HepG2 (cell line): ENCODE data around the gene FGGY. TPM values are rescaled to one million over a fixed set of nuclear protein-coding genes. Genes with fewer than 3 reads are reported as not detected.

Source experiments
- REXO4 ChIP-seq: sonication (generic); formaldehyde crosslinking; IDR thresholded peaks from 2 replicates; pipeline ENCODE4 v1.8.0; 2022; ENCODE audit warnings: missing genetic modification reagents, mild to moderate bottlenecking, borderline replicate concordance
- SP2 ChIP-seq: sonication (generic); formaldehyde crosslinking; IDR thresholded peaks from 2 replicates; pipeline ENCODE4 v1.5.1; 2020; ENCODE audit warnings: mild to moderate bottlenecking, missing genetic modification reagents
- SRSF4 ChIP-seq: fragments of 200-400 bp; formaldehyde crosslinking; IDR thresholded peaks from one replicate; pipeline ENCODE4 v1.6.1; 2018; ENCODE audit warnings: mild to moderate bottlenecking, low read depth, low read length, moderate library complexity; ENCODE audit not compliant: poor library complexity, severe bottlenecking
- ZNF441 ChIP-seq: sonication (generic); formaldehyde crosslinking; IDR thresholded peaks from 2 replicates; pipeline ENCODE4 v1.7.0; 2021; ENCODE audit warnings: missing genetic modification reagents, borderline replicate concordance
- polyA plus RNA-seq, 8 experiments: library from polyadenylated mRNA; depleted of rRNA in 3 of 8; stranded (reverse) in 7 of 8; unstranded in 1 of 8; fragments of >200 nt; fragmentation: Illumina TruSeq in 4 of 8; extraction: Trizol in 4 of 8; gene quantifications; 2 replicates each; pipeline versions ENCODE4 v1.2.1 to v1.2.3, GENCODE V29; 2011 to 2016; ENCODE audit warnings: low read depth in 4 of 8, missing spikeins in 1 of 8, mixed read lengths in 1 of 8; ENCODE audit not compliant: insufficient read depth in 1 of 8
- total RNA-seq, 5 experiments: library from RNA; depleted of rRNA; stranded (reverse); fragments of >200 nt; fragmentation: Illumina TruSeq; extraction: Trizol; gene quantifications; 2 replicates each; pipeline ENCODE4 v1.2.3, GENCODE V29; 2016; ENCODE audit warnings: low read depth in 1 of 5
- TF ChIP-seq, protein P1 (sequence below): sonication (generic); formaldehyde crosslinking; IDR thresholded peaks from 2 replicates; pipeline ENCODE4 v1.8.0; 2023; ENCODE audit warnings: mild to moderate bottlenecking, missing genetic modification reagents
- TF ChIP-seq, protein P2 (sequence below): sonication (generic); formaldehyde crosslinking; IDR thresholded peaks from 2 replicates; pipeline ENCODE4 v1.5.0; 2020; ENCODE audit warnings: mild to moderate bottlenecking, missing genetic modification reagents, borderline replicate concordance
- TF ChIP-seq, protein P3 (sequence below): sonication (generic); formaldehyde crosslinking; IDR thresholded peaks from 2 replicates; pipeline ENCODE4 v1.4.0; 2020; ENCODE audit warnings: missing genetic modification reagents
- TF ChIP-seq, protein P4 (sequence below): sonication (generic); formaldehyde crosslinking; conservative IDR thresholded peaks from 2 replicates; pipeline ENCODE4 v1.8.0; 2022; ENCODE audit warnings: mild to moderate bottlenecking, moderate library complexity, missing genetic modification reagents
- TF ChIP-seq, protein P5 (sequence below): sonication (generic); formaldehyde crosslinking; IDR thresholded peaks from 2 replicates; pipeline ENCODE4 v1.8.1; 2023; ENCODE audit warnings: mild to moderate bottlenecking, missing genetic modification reagents, borderline replicate concordance

Gene FGGY
- total and polyA plus RNA-seq, 2 of the 13 experiments (the other 11 are each of a cell fraction or from before 2014, with no cell fraction given): 15.7 to 27.5 TPM

DNA sequence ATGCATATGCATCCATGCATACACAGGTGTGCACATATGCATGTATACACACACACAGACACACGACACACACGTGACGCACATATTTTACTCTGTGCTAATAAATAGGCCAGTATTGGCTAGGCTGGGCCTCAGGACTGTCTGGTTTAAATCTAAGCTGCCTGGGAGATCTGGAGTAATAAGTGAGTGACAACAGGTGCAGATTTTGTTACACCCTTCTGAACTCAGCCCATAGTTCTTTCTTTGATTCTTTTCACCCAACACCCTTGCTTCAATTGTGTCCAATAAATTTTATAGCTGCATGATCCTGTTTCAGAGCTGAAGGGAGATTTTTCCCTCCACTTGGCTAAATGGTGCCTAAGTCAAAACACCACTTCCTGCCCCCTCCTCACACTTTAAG lies 132.8 kb downstream of the FGGY start (continued):
- TF ChIP-seq, protein P1, sequence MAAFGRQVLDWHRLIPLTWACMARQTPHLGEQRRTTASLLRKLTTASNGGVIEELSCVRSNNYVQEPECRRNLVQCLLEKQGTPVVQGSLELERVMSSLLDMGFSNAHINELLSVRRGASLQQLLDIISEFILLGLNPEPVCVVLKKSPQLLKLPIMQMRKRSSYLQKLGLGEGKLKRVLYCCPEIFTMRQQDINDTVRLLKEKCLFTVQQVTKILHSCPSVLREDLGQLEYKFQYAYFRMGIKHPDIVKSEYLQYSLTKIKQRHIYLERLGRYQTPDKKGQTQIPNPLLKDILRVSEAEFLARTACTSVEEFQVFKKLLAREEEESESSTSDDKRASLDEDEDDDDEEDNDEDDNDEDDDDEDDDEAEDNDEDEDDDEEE (CRISPR knock-in tag): no peak
- no peak for TF ChIP-seq REXO4
- no peak for TF ChIP-seq ZNF441 (CRISPR knock-in tag)
- TF ChIP-seq, protein P2, sequence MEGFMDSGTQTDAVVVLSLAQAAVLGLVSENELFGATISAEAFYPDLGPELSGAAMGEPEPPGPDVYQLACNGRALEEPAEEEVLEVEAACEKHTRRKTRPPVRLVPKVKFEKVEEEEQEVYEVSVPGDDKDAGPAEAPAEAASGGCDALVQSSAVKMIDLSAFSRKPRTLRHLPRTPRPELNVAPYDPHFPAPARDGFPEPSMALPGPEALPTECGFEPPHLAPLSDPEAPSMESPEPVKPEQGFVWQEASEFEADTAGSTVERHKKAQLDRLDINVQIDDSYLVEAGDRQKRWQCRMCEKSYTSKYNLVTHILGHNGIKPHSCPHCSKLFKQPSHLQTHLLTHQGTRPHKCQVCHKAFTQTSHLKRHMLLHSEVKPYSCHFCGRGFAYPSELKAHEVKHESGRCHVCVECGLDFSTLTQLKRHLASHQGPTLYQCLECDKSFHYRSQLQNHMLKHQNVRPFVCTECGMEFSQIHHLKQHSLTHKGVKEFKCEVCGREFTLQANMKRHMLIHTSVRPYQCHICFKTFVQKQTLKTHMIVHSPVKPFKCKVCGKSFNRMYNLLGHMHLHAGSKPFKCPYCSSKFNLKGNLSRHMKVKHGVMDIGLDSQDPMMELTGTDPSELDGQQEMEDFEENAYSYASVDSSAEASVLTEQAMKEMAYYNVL (CRISPR knock-in tag): no peak
- TF ChIP-seq, protein P3, sequence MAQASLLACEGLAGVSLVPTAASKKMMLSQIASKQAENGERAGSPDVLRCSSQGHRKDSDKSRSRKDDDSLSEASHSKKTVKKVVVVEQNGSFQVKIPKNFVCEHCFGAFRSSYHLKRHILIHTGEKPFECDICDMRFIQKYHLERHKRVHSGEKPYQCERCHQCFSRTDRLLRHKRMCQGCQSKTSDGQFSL (CRISPR knock-in tag): no peak
- TF ChIP-seq SRSF4: no peak
- TF ChIP-seq, protein P4, sequence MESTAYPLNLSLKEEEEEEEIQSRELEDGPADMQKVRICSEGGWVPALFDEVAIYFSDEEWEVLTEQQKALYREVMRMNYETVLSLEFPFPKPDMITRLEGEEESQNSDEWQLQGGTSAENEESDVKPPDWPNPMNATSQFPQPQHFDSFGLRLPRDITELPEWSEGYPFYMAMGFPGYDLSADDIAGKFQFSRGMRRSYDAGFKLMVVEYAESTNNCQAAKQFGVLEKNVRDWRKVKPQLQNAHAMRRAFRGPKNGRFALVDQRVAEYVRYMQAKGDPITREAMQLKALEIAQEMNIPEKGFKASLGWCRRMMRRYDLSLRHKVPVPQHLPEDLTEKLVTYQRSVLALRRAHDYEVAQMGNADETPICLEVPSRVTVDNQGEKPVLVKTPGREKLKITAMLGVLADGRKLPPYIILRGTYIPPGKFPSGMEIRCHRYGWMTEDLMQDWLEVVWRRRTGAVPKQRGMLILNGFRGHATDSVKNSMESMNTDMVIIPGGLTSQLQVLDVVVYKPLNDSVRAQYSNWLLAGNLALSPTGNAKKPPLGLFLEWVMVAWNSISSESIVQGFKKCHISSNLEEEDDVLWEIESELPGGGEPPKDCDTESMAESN (CRISPR knock-in tag): no peak
- TF ChIP-seq, protein P5, sequence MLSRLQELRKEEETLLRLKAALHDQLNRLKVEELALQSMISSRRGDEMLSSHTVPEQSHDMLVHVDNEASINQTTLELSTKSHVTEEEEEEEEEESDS: no peak
- no peak for TF ChIP-seq SP2 (CRISPR knock-in tag)
